ENCODE measurements around the gene SERPINF2. TPM values are rescaled to one million over a fixed set of nuclear protein-coding genes. Genes with fewer than 3 reads are reported as not detected.

The SERPINF2 gene
- total RNA-seq, 1 experiment from 2014 or later, result 0.68 TPM

- peaks cover 6 to 12% of the 10 kb centered on the region in 2 experiments; a peak in 1 of 4 replicates for H3K4me1 Mint-ChIP-seq
- peak overlapping the region in 1 of 3 experiments; percentile 83; a peak in 1 of 7 replicates for H3K27ac Mint-ChIP-seq
- no peak overlapping the region for H3K23ac ChIP-seq (ENCODE audit: insufficient read length, low read depth, low read length)
- no peak overlapping the region for H3K27ac ChIP-seq (ENCODE audit: insufficient read length, low read depth, low read length)
- H4K91ac ChIP-seq (ENCODE audit: insufficient read length, low read depth, low read length), result no peak overlapping the region
- no peaks in the 10 kb centered on the region for H3K9me3 ChIP-seq (ENCODE audit: control insufficient read depth, low read depth, low read length)
- no peak overlapping the region for H3K9ac ChIP-seq (ENCODE audit: extremely low read depth, insufficient read length, low read length)
- H2BK12ac ChIP-seq (ENCODE audit: insufficient read length, low read depth, low read length), result no peak overlapping the region
- no CpG with 5 or more reads among the region's 17 CpGs for WGBS (ENCODE audit: extremely low coverage, insufficient read length, low lambda C conversion rate)
- peaks cover 0 to 7% (median 3%) of the 10 kb centered on the region in 3 experiments; a peak in 3 of 7 replicates for H3K36me3 Mint-ChIP-seq (ENCODE audit: insufficient read depth in 1 of 3, low read depth in 3 of 3)
- no peaks in the 10 kb centered on the region for H4K20me1 ChIP-seq (ENCODE audit: control insufficient read depth, insufficient read depth, insufficient read length)
- no peak overlapping the region for H2BK5ac ChIP-seq (ENCODE audit: insufficient read length, low read length)
- no peak overlapping the region; a peak in 1 of 5 replicates for H3K4me3 Mint-ChIP-seq
- TF ChIP-seq, protein P1, sequence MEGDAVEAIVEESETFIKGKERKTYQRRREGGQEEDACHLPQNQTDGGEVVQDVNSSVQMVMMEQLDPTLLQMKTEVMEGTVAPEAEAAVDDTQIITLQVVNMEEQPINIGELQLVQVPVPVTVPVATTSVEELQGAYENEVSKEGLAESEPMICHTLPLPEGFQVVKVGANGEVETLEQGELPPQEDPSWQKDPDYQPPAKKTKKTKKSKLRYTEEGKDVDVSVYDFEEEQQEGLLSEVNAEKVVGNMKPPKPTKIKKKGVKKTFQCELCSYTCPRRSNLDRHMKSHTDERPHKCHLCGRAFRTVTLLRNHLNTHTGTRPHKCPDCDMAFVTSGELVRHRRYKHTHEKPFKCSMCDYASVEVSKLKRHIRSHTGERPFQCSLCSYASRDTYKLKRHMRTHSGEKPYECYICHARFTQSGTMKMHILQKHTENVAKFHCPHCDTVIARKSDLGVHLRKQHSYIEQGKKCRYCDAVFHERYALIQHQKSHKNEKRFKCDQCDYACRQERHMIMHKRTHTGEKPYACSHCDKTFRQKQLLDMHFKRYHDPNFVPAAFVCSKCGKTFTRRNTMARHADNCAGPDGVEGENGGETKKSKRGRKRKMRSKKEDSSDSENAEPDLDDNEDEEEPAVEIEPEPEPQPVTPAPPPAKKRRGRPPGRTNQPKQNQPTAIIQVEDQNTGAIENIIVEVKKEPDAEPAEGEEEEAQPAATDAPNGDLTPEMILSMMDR (conservative IDR thresholded peaks at IDR 0.05), result no peak
- no peak overlapping the region for H3K4me2 ChIP-seq (ENCODE audit: insufficient read depth, insufficient read length, low read length)
- H2BK15ac ChIP-seq (ENCODE audit: low read depth, low read length), result no peak overlapping the region
- H3K4ac ChIP-seq (ENCODE audit: low read depth, low read length), result no peak overlapping the region
- H3K79me2 ChIP-seq (ENCODE audit: insufficient read depth, low read length), result no peaks in the 10 kb centered on the region
- H3K27me3 Mint-ChIP-seq (ENCODE audit: low read depth), result no peaks in the 10 kb centered on the region; the same call in 1 of the 2 replicates
- H3K56ac ChIP-seq (ENCODE audit: insufficient read length, low read depth, low read length), result no peak overlapping the region
- H2AFZ ChIP-seq (ENCODE audit: low read length), result no peak overlapping the region
- no peak overlapping the region for H4K5ac ChIP-seq (ENCODE audit: insufficient read length, low read depth, low read length)
- H2BK120ac ChIP-seq (ENCODE audit: low read depth, low read length, poor library complexity, severe bottlenecking), result no peak overlapping the region
- H4K8ac ChIP-seq (replicated peaks; ENCODE audit: insufficient read length, low read depth, low read length), result no peak overlapping the region
- H3K79me1 ChIP-seq (ENCODE audit: insufficient read depth, low read depth, low read length, poor library complexity, severe bottlenecking), result no peaks in the 10 kb centered on the region
- no peak overlapping the region for H2AK5ac ChIP-seq (ENCODE audit: insufficient read length, low read length)
- DNase-seq, result no peak
- H3K23me2 ChIP-seq (ENCODE audit: insufficient read length, low read depth, low read length, poor library complexity, severe bottlenecking), result no peaks in the 10 kb centered on the region
- no peak overlapping the region for H3K18ac ChIP-seq (ENCODE audit: insufficient read length, low read depth, low read length)
- no peak overlapping the region; the same call in 1 of the 2 replicates for H3K14ac ChIP-seq (ENCODE audit: insufficient read depth, low read length)
- no peak overlapping the region for H3T11ph ChIP-seq (ENCODE audit: low read length)
- no peaks in the 10 kb centered on the region; the same call in 1 of the 2 replicates for H3K4me1 ChIP-seq (ENCODE audit: insufficient read depth, low read length)
- peaks cover 0 to 9% of the 10 kb centered on the region in 2 experiments; a peak in 1 of 5 replicates for H3K9me3 Mint-ChIP-seq
- no peaks in the 10 kb centered on the region for H3K27me3 ChIP-seq (ENCODE audit: insufficient read depth, low read length)
- no peak overlapping the region for H2BK20ac ChIP-seq (ENCODE audit: low read depth, low read length, poor library complexity, severe bottlenecking)
Observed at GRCh38 chr17:1735834-1736347, 6.8 kb upstream of the SERPINF2 start.
